ENCODE measurements around the gene CIROP. TPM values are rescaled to one million over a fixed set of nuclear protein-coding genes. Genes with fewer than 3 reads are reported as not detected.

CIROP gene
- total RNA-seq, 2 donors from 2014 or later: not detected

- no peaks in the 10 kb centered on the region for H3K9me3 ChIP-seq
- intact Hi-C loops (cut with DNase I): no loop called here
- no peaks in the 10 kb centered on the region for H3K36me3 ChIP-seq
- H3K27me3 ChIP-seq: no peaks in the 10 kb centered on the region
- no peak overlapping the region for H3K9ac ChIP-seq (ENCODE audit: low read depth in 2 of 2, low read length in 2 of 2)
- no peak overlapping the region for H3K4me3 ChIP-seq
- no peaks in the 10 kb centered on the region for H3K4me1 ChIP-seq
- TF ChIP-seq CTCF (IDR thresholded peaks at IDR 0.05): no peak
- H3K27ac ChIP-seq: no peak overlapping the region
- no peak for DNase-seq
Measured at GRCh38 chr14:23137813-23138535, 33.2 kb upstream of the CIROP start.

- Histone ChIP-seq H3K36me3 (no peaks in the 10 kb centered on the region), H3K27me3 (no peaks in the 10 kb centered on the region), H3K27ac (no peak overlapping the region), H3K4me3 (no peak overlapping the region), H3K9ac (ENCODE audit: low read depth in 2 of 2, low read length in 2 of 2) (no peak overlapping the region), H3K4me1 (no peaks in the 10 kb centered on the region), H3K9me3 (no peaks in the 10 kb centered on the region)
- TF ChIP-seq CTCF (IDR thresholded peaks at IDR 0.05): no peak
- intact Hi-C loops (cut with DNase I): no loop called here
- no peak for DNase-seq
Measured at GRCh38 chr14:23137192-23137812, 32.5 kb upstream of the CIROP start.

- Histone ChIP-seq H3K27me3 (no peaks in the 10 kb centered on the region), H3K27ac (no peak overlapping the region), H3K4me3 (no peak overlapping the region), H3K9ac (ENCODE audit: low read depth in 2 of 2, low read length in 2 of 2) (no peak overlapping the region), H3K9me3 (no peaks in the 10 kb centered on the region), H3K36me3 (no peaks in the 10 kb centered on the region), H3K4me1 (no peaks in the 10 kb centered on the region)
- intact Hi-C loops (cut with DNase I): no loop called here
- no peak for TF ChIP-seq CTCF (IDR thresholded peaks at IDR 0.05)
- no peak for DNase-seq
Measured at GRCh38 chr14:23136566-23137133, 31.9 kb upstream of the CIROP start.

- Histone ChIP-seq H3K9me3 (no peaks in the 10 kb centered on the region), H3K9ac (ENCODE audit: low read depth in 2 of 2, low read length in 2 of 2) (no peak overlapping the region), H3K4me1 (no peaks in the 10 kb centered on the region), H3K27ac (no peak overlapping the region), H3K4me3 (no peak overlapping the region), H3K27me3 (no peaks in the 10 kb centered on the region), H3K36me3 (no peaks in the 10 kb centered on the region)
- intact Hi-C loops (cut with DNase I): no loop called here
- TF ChIP-seq CTCF (IDR thresholded peaks at IDR 0.05): no peak
- no peak for DNase-seq
Measured at GRCh38 chr14:23132970-23133369, 28.2 kb upstream of the CIROP start.

- intact Hi-C loops (cut with DNase I): no loop called here
- Histone ChIP-seq H3K4me3 (no peak overlapping the region), H3K4me1 (no peaks in the 10 kb centered on the region), H3K27ac (no peak overlapping the region), H3K27me3 (no peaks in the 10 kb centered on the region), H3K9ac (ENCODE audit: low read depth in 2 of 2, low read length in 2 of 2) (no peak overlapping the region), H3K36me3 (no peaks in the 10 kb centered on the region), H3K9me3 (no peaks in the 10 kb centered on the region)
- no peak for TF ChIP-seq CTCF (IDR thresholded peaks at IDR 0.05)
- DNase-seq: no peak
Measured at GRCh38 chr14:23131482-23131881, 26.7 kb upstream of the CIROP start.
